ENCODE measurements around the gene IL18RAP. TPM values are rescaled to one million over a fixed set of nuclear protein-coding genes. Genes with fewer than 3 reads are reported as not detected.

Gene IL18RAP
- polyA plus RNA-seq, 1 donor: 1.0 TPM

DNA sequence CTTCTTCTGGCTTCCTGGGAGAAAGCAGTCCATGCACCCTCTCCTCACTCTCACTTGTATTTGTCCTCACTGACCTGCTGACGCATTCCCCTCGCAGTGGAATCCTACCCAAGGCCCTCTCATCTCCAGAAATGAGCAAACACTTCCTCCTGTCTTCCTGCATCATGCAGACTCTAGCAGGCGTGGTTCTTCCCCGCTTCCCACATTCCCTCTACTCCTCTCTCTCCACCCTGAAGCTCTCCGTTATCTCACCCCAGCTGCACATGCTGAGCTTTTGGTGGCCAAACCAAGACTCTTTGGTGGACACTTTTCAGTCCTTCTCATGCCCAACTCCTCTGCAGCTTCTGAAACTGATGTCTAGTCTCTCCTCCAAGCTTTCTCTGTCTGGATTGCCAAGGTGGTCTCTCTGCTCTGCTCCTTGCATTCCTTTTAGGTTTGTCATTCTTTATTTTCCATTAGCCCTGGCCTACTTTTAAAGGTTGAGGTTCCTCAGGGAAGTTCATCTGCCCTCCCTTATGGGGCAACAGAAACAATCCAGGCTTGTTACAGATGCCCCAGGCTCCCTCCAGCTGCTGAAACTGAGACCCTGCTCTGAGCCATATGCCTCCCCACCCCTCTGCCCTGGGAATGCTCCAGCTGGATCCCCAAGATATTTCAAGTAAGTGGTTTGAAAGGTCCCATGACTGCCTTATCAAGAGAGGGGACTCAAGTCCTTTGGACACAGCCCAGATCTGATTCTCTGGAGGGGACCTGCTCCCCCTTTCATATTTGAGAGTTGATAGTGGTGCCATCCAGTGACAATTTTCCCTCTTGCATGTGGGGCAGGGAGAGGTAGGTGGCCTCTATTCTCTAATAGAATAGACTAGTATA is 835 bp upstream of the IL18RAP start:
- Histone ChIP-seq H3K36me3 (ENCODE audit: control insufficient read depth, insufficient read depth, low read length) (no peaks in the 10 kb centered on the region), H3K4me3 (ENCODE audit: low read length) (no peak overlapping the region), H3K27ac (ENCODE audit: low read length) (no peak overlapping the region), H3K4me1 (ENCODE audit: control insufficient read depth, insufficient read depth, low read length) (no peaks in the 10 kb centered on the region), H3K27me3 (ENCODE audit: control insufficient read depth, insufficient read depth, low read length) (no peaks in the 10 kb centered on the region), H3K9me3 (ENCODE audit: control insufficient read depth, low read depth, low read length) (no peaks in the 10 kb centered on the region)
- no peak for DNase-seq
- WGBS (ENCODE audit: insufficient coverage, low lambda C conversion rate): 87% methylated on average over 4 of the region's 5 CpGs

DNA sequence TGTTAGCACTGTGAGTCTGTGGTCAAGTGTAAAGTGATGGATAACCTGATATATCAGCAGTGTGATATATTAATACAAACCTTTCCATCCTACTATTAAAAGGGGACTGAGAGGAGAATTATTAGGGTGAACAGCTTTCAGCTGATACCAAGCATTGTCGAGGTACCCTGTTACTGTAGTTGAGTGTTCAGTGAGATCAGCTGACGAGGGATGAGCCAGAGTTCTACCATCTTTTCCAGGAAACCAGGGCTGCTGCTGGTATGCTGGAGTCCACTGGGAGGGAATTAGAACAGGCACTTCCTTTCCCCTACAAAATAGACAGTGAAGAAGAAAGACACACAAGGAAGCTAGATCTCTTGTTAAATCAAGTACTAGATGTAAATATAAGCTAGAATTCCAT is 408 bp downstream of the IL18RAP start:
- WGBS (ENCODE audit: insufficient coverage, low lambda C conversion rate): 60% methylated on average over 1 of the region's 2 CpGs
- Histone ChIP-seq H3K4me3 (ENCODE audit: low read length) (no peak overlapping the region), H3K9me3 (ENCODE audit: control insufficient read depth, low read depth, low read length) (no peaks in the 10 kb centered on the region), H3K27ac (ENCODE audit: low read length) (no peak overlapping the region), H3K36me3 (ENCODE audit: control insufficient read depth, insufficient read depth, low read length) (no peaks in the 10 kb centered on the region), H3K4me1 (ENCODE audit: control insufficient read depth, insufficient read depth, low read length) (no peaks in the 10 kb centered on the region), H3K27me3 (ENCODE audit: control insufficient read depth, insufficient read depth, low read length) (no peaks in the 10 kb centered on the region)
- no peak for DNase-seq

DNA sequence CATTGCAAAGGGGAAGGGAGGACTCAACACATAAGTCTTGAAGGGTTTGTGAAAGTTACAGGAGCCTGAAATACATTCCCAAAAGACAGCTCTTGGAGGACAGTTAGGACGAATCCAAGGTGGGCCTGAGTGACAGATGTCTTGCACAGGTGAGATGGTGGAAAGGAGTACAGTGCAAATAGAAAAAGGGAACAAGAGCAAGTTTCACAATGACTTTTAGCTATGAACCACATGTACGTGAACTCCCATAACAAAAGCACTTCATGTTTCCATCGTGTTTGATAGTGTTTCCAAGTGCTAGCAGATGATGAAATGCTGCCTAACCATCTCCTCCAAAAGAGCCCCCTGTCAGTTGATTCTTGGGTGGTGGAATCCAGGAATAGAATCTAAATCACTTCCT is 1.8 kb downstream of the IL18RAP start:
- H3K4me3 ChIP-seq (ENCODE audit: low read length): no peak overlapping the region
- WGBS (ENCODE audit: insufficient coverage, low lambda C conversion rate): no CpG with 5 or more reads among the region's 3 CpGs

DNA sequence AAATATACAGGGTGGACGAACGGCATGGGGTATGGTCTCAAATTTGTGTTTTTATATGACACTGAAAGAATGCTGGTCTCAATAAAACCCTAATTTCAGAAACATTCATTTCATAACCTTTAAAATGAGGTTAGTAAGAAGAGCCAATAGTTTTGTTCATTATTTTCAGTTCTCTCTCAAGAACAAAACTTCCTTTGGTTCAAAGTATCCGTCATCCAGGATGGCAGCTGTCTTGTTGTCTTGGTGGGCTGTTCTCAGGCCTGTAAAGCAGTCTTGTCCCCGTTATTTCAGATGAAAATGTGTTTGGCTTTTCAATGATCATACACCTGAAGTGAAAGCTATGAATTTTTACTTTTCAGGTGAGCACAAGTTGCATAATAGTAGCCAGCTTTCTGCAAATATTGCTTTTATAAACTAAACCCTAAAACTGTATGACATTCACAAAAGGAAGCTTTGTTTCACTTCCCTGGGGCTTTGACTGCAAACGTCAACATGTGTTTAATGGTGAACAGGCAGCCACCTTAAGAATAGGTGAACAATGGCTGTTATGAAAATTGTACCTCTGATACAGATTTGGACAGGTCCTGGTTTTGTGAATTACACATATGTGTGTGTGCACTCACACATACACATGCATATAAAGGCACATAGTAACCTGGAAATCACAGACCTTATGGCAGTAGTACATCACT is 2.6 kb downstream of the IL18RAP start:
- DNase-seq: no peak
- Histone ChIP-seq H3K36me3 (ENCODE audit: control insufficient read depth, insufficient read depth, low read length) (no peaks in the 10 kb centered on the region), H3K27ac (ENCODE audit: low read length) (no peak overlapping the region), H3K4me3 (ENCODE audit: low read length) (no peak overlapping the region), H3K4me1 (ENCODE audit: control insufficient read depth, insufficient read depth, low read length) (no peaks in the 10 kb centered on the region), H3K27me3 (ENCODE audit: control insufficient read depth, insufficient read depth, low read length) (no peaks in the 10 kb centered on the region), H3K9me3 (ENCODE audit: control insufficient read depth, low read depth, low read length) (no peaks in the 10 kb centered on the region)
- WGBS (ENCODE audit: insufficient coverage, low lambda C conversion rate): 43% methylated on average over 1 of the region's 5 CpGs

More for the DNA sequence above, 1.8 kb downstream of the IL18RAP start:
- no peak overlapping the region for H3K27ac ChIP-seq (ENCODE audit: low read length)
- no peaks in the 10 kb centered on the region for H3K36me3 ChIP-seq (ENCODE audit: control insufficient read depth, insufficient read depth, low read length)
- H3K27me3 ChIP-seq (ENCODE audit: control insufficient read depth, insufficient read depth, low read length): no peaks in the 10 kb centered on the region
- no peak for DNase-seq
- H3K9me3 ChIP-seq (ENCODE audit: control insufficient read depth, low read depth, low read length): no peaks in the 10 kb centered on the region
- no peaks in the 10 kb centered on the region for H3K4me1 ChIP-seq (ENCODE audit: control insufficient read depth, insufficient read depth, low read length)

DNA sequence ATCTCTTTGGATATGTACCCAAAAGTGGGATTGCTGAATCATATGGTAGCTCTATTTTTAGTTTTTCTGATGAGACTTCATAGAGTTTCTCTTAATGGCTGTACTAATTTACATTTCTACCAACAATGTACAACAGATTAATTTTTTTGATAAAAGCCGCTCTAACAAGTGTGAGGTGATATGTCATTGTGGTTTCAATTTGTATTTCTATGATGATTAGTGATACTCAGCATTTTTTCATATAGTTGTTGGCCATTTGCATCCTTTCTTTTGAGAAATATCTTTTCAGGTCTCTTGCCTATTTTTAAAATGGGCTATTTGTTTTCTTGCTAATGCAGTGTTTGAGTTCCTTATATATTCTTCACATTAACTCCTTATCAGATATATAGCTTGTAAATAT is 4.3 kb downstream of the IL18RAP start:
- H3K4me1 ChIP-seq (ENCODE audit: control insufficient read depth, insufficient read depth, low read length): no peaks in the 10 kb centered on the region
- H3K27me3 ChIP-seq (ENCODE audit: control insufficient read depth, insufficient read depth, low read length): no peaks in the 10 kb centered on the region
- no CpG with 5 or more reads among the region's 1 CpG for WGBS (ENCODE audit: insufficient coverage, low lambda C conversion rate)
- no peaks in the 10 kb centered on the region for H3K36me3 ChIP-seq (ENCODE audit: control insufficient read depth, insufficient read depth, low read length)
- no peak overlapping the region for H3K27ac ChIP-seq (ENCODE audit: low read length)
- H3K4me3 ChIP-seq (ENCODE audit: low read length): no peak overlapping the region
- no peaks in the 10 kb centered on the region for H3K9me3 ChIP-seq (ENCODE audit: control insufficient read depth, low read depth, low read length)
- DNase-seq: no peak

DNA sequence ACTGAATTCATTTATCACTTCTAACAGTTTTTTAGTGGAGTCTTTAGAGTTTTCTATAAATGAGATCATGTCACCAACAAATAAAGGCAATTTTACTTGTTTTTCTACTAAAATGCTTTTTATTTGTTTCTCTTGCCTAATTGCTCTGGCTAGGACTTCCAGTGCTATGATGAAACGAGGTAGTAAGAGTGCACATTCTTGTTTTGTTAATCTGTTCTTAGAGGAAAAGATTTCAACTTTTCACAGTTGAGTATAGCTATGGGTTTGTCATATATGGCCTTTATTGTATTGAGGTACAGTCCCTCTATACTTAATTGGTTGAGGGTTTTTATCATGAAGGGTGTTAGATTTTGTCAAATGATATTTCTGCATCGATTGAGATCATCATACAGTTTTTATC is 5.6 kb downstream of the IL18RAP start:
- DNase-seq: no peak
- 100% methylated on average over 1 of the region's 2 CpGs for WGBS (ENCODE audit: insufficient coverage, low lambda C conversion rate)
- H3K36me3 ChIP-seq (ENCODE audit: control insufficient read depth, insufficient read depth, low read length): no peaks in the 10 kb centered on the region

DNA sequence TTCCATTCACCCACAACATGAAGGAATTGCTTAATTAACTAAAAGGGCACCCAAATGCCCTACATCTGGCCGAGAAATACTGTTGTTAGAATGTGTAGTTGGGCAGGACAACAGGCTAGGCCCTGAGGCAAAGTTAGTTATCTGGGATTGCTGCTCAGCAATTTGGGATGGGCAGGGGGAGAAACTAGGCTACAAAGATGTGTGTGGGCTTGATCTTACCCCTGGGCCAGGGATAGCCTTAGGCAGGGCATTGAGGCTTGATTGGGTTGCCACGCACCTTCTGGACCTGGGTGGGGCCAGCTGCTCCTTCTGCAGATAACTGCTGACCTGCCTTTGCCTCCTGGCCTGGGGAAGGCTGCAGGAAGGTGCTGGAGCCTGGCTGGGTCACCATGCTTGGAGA is 9.4 kb downstream of the IL18RAP start:
- H3K4me3 ChIP-seq (ENCODE audit: low read length): no peak overlapping the region
- H3K4me1 ChIP-seq (ENCODE audit: control insufficient read depth, insufficient read depth, low read length): no peaks in the 10 kb centered on the region
- DNase-seq: no peak
- no peak overlapping the region for H3K27ac ChIP-seq (ENCODE audit: low read length)
- H3K27me3 ChIP-seq (ENCODE audit: control insufficient read depth, insufficient read depth, low read length): peaks cover 2% of the 10 kb centered on the region
- no CpG with 5 or more reads among the region's 2 CpGs for WGBS (ENCODE audit: insufficient coverage, low lambda C conversion rate)
- H3K9me3 ChIP-seq (ENCODE audit: control insufficient read depth, low read depth, low read length): no peaks in the 10 kb centered on the region
- no peaks in the 10 kb centered on the region for H3K36me3 ChIP-seq (ENCODE audit: control insufficient read depth, insufficient read depth, low read length)

More for the DNA sequence above, 5.6 kb downstream of the IL18RAP start:
- H3K4me3 ChIP-seq (ENCODE audit: low read length): no peak overlapping the region
- H3K27ac ChIP-seq (ENCODE audit: low read length): no peak overlapping the region
- no peaks in the 10 kb centered on the region for H3K4me1 ChIP-seq (ENCODE audit: control insufficient read depth, insufficient read depth, low read length)
- H3K27me3 ChIP-seq (ENCODE audit: control insufficient read depth, insufficient read depth, low read length): no peaks in the 10 kb centered on the region
- no peaks in the 10 kb centered on the region for H3K9me3 ChIP-seq (ENCODE audit: control insufficient read depth, low read depth, low read length)

GRCh38 chr2:102433973-102434654 is 11.2 kb downstream of the IL18RAP start:
- Histone ChIP-seq H3K4me3 (ENCODE audit: low read length) (no peak overlapping the region), H3K27ac (ENCODE audit: low read length) (no peak overlapping the region), H3K9me3 (ENCODE audit: control insufficient read depth, low read depth, low read length) (no peaks in the 10 kb centered on the region), H3K4me1 (ENCODE audit: control insufficient read depth, insufficient read depth, low read length) (no peaks in the 10 kb centered on the region), H3K27me3 (ENCODE audit: control insufficient read depth, insufficient read depth, low read length) (peaks cover 2% of the 10 kb centered on the region), H3K36me3 (ENCODE audit: control insufficient read depth, insufficient read depth, low read length) (no peaks in the 10 kb centered on the region)
- 80% methylated on average over 2 of the region's 4 CpGs for WGBS (ENCODE audit: insufficient coverage, low lambda C conversion rate)
- no peak for DNase-seq

DNA sequence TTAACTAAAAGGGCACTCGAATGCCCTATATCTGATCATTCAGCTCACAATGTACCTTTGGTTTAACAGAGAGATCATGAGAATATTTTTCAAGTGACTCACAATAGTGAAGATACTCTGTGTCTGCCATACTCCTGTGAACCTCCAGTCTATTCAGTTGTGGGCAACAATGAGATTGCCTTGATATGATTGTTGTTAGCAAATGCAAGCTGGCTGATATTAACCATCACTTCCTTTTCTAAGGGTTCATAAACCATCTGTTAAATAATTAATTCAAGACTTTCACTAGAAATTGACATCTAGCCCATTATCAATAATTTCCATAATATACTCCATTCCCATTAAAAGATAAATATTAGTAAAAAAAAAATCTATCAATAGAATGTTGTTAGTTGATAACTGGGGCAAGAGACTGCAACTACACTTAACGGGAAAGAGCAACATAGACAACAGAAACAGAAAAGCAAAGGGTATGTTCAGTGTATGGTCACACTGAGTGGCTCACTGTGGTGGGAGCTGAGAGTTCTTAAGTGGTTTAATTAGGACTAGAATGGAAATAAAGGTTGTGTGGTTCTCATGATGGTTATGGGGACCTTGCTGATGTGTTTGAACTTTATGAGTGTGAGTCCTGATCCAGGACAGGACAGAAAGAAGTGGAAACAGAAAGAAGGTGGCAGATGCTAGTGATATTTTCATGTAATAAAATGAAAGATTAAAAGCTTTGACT is 11.9 kb downstream of the IL18RAP start:
- no peak for DNase-seq
- Histone ChIP-seq H3K9me3 (ENCODE audit: control insufficient read depth, low read depth, low read length) (no peaks in the 10 kb centered on the region), H3K4me3 (ENCODE audit: low read length) (no peak overlapping the region), H3K27me3 (ENCODE audit: control insufficient read depth, insufficient read depth, low read length) (peaks cover 2% of the 10 kb centered on the region), H3K27ac (ENCODE audit: low read length) (no peak overlapping the region), H3K36me3 (ENCODE audit: control insufficient read depth, insufficient read depth, low read length) (no peaks in the 10 kb centered on the region), H3K4me1 (ENCODE audit: control insufficient read depth, insufficient read depth, low read length) (no peaks in the 10 kb centered on the region)
- WGBS (ENCODE audit: insufficient coverage, low lambda C conversion rate): no CpG with 5 or more reads among the region's 2 CpGs

DNA sequence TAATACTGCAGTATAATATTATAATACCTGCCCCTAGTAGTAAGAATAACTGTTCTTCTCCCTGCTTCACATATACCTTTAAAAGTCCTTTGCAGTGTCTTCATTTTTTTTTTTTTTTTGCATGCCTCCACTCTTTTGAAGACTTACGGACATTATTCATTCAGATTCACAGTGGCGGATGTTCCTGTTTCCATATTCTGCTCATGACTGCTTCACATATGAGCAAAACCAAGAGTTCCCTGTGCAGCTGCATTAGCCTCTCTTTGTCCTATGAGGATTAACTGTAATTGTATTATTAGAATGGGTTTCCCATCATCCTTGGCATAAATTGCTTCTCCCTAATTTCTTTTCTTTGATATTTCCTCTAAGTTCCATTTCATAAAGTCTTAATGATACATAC is 12.8 kb downstream of the IL18RAP start:
- H3K4me1 ChIP-seq (ENCODE audit: control insufficient read depth, insufficient read depth, low read length): no peaks in the 10 kb centered on the region
- H3K4me3 ChIP-seq (ENCODE audit: low read length): no peak overlapping the region
- no peaks in the 10 kb centered on the region for H3K36me3 ChIP-seq (ENCODE audit: control insufficient read depth, insufficient read depth, low read length)
- no CpG with 5 or more reads among the region's 2 CpGs for whole genome bisulfite sequencing (ENCODE audit: insufficient coverage, low lambda C conversion rate)
- no peaks in the 10 kb centered on the region for H3K9me3 ChIP-seq (ENCODE audit: control insufficient read depth, low read depth, low read length)
- H3K27me3 ChIP-seq (ENCODE audit: control insufficient read depth, insufficient read depth, low read length): peaks cover 7% of the 10 kb centered on the region
- no peak for DNase-seq
- no peak overlapping the region for H3K27ac ChIP-seq (ENCODE audit: low read length)
